ENCODE measurements around the gene C1QTNF6.

Gene C1QTNF6

GRCh38 chr22:37146051-37146385, 42.0 kb downstream of the C1QTNF6 start:
- DNase-seq (ENCODE audit: low read depth in 1 of 2, low spot score in 1 of 2): no peak
- Histone ChIP-seq H3K27me3 (ENCODE audit: insufficient read depth, poor library complexity, severe bottlenecking) (peaks cover 7% of the 10 kb centered on the region), H3K4me3 (replicated peaks; ENCODE audit: insufficient read depth, low read length) (no peak overlapping the region), H3K27ac (replicated peaks) (no peak overlapping the region)
- TF ChIP-seq POLR2AphosphoS5 (IDR thresholded peaks at IDR 0.05; ENCODE audit: low read depth) (no peak), SPI1 (IDR thresholded peaks at IDR 0.05; ENCODE audit: borderline replicate concordance, low read depth) (no peak), REST (IDR thresholded peaks at IDR 0.05; ENCODE audit: insufficient replicate concordance, low read depth) (no peak)

DNA sequence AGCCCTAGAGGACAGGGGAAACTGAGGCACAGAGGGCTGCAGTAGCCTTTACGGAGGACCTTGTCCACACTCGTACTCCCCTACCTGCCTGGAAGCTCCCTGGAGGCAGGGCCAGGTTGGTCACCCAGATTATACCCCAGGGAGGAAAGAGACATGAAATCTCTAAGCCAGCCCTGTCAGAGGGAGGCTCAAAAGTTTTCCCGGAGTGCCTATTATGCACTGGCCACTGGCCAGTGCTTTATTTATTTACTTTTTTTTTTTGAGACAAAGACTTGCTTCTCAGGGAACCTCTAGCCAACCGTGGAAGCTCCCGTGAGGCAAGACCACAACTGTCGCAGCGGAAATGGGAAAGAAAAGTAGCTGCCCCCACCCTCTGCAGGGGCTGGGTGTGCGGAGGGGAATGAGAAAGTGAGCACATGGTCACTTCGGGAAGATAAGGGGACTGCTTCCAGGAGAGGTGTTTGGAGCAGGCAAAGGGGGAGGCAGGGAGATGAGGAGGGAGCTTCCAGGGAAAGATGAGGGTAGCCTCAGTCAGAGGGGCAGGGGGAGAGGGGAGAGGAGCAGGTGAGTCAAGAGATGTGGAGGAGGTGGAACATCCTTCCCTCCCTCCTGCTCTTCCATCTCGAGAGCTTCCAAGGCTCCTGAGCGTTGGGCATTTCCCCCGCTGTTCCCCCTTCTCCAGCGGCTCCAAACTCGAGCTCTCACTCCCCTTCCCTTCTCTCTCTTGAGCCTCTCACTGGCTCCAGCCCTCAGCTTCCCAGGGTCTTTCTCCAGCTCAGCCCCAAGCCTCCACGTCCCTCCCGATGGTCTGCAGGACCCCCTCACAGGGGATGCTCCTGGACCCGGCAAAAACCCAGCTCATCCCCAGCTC, 42.6 kb downstream of the C1QTNF6 start:
- no peak for DNase-seq (ENCODE audit: low read depth in 1 of 2, low spot score in 1 of 2)
- Histone ChIP-seq H3K27me3 (ENCODE audit: insufficient read depth, poor library complexity, severe bottlenecking) (peaks cover 5% of the 10 kb centered on the region), H3K4me3 (replicated peaks; ENCODE audit: insufficient read depth, low read length) (no peak overlapping the region), H3K27ac (replicated peaks) (no peak overlapping the region)
- TF ChIP-seq REST (IDR thresholded peaks at IDR 0.05; ENCODE audit: insufficient replicate concordance, low read depth) (no peak), SPI1 (IDR thresholded peaks at IDR 0.05; ENCODE audit: borderline replicate concordance, low read depth) (no peak), POLR2AphosphoS5 (IDR thresholded peaks at IDR 0.05; ENCODE audit: low read depth) (no peak), GABPA (IDR thresholded peaks at IDR 0.05; ENCODE audit: low read depth) (no peak), CTCF (IDR thresholded peaks at IDR 0.05; ENCODE audit: insufficient read depth, low read length) (no peak)

- H3K4me3 ChIP-seq (replicated peaks; ENCODE audit: insufficient read depth, low read length): no peak overlapping the region
- no peak for DNase-seq (ENCODE audit: low read depth in 1 of 2, low spot score in 1 of 2)
- TF ChIP-seq SPI1 (IDR thresholded peaks at IDR 0.05; ENCODE audit: borderline replicate concordance, low read depth) (no peak), CTCF (IDR thresholded peaks at IDR 0.05; ENCODE audit: insufficient read depth, low read length) (no peak), REST (IDR thresholded peaks at IDR 0.05; ENCODE audit: insufficient replicate concordance, low read depth) (no peak), POLR2AphosphoS5 (IDR thresholded peaks at IDR 0.05; ENCODE audit: low read depth) (no peak), GABPA (IDR thresholded peaks at IDR 0.05; ENCODE audit: low read depth) (no peak)
- H3K27me3 ChIP-seq (ENCODE audit: insufficient read depth, poor library complexity, severe bottlenecking): peaks cover 5% of the 10 kb centered on the region
- H3K27ac ChIP-seq (replicated peaks): no peak overlapping the region
Observed at GRCh38 chr22:37144180-37144554, 43.9 kb downstream of the C1QTNF6 start.
